Osteocyte (in vitro differentiated cells): ENCODE data around the gene SNRNP35. TPM values are rescaled to one million over a fixed set of nuclear protein-coding genes. Genes with fewer than 3 reads are reported as not detected.
"Not testable (repeated sequence)": the region's sequence is repeated elsewhere in the genome, so short reads cannot be mapped to it uniquely, and the experiment has no call there.

Experiments used
- DNase-seq: peaks from one replicate; pipeline ENCODE4 v3.0.0; 2021; ENCODE audit warnings: mixed read lengths; ENCODE audit not compliant: unreplicated experiment; ENCODE audit errors: extremely low spot score
- H3K27ac Mint-ChIP-seq: one replicate; pipeline ENCODE4 v1.8.0; 2021; ENCODE audit warnings: mild to moderate bottlenecking, mixed read lengths; ENCODE audit not compliant: unreplicated experiment
- H3K27me3 Mint-ChIP-seq: one replicate; pipeline ENCODE4 v1.8.0; 2021; ENCODE audit warnings: mixed read lengths; ENCODE audit not compliant: unreplicated experiment
- H3K36me3 Mint-ChIP-seq: one replicate; pipeline ENCODE4 v1.8.0; 2021; ENCODE audit warnings: mixed read lengths; ENCODE audit not compliant: unreplicated experiment
- H3K4me1 Mint-ChIP-seq: one replicate; pipeline ENCODE4 v1.8.0; 2021; ENCODE audit warnings: mixed read lengths; ENCODE audit not compliant: unreplicated experiment
- H3K4me3 Mint-ChIP-seq: one replicate; pipeline ENCODE4 v1.8.0; 2021; ENCODE audit warnings: mild to moderate bottlenecking, moderate library complexity, mixed read lengths; ENCODE audit not compliant: unreplicated experiment
- H3K9me3 Mint-ChIP-seq: one replicate; pipeline ENCODE4 v1.8.0; 2021; ENCODE audit warnings: mixed read lengths; ENCODE audit not compliant: unreplicated experiment
- CTCF ChIP-seq: fragments of 200-600 bp; sonication (generic); IDR thresholded peaks from 2 replicates; pipeline ENCODE4 v1.5.0; 2021; ENCODE audit warnings: antibody characterized with exemption, mild to moderate bottlenecking, moderate library complexity
- total RNA-seq: library from RNA; stranded (reverse); gene quantifications from 2 replicates; pipeline ENCODE4 v1.2.1, GENCODE V29; 2021

Gene SNRNP35
- total RNA-seq, 1 donor from 2014 or later, result 21.6 TPM

- Mint-ChIP-seq H3K36me3 (peaks cover 22% of the 10 kb centered on the region), H3K4me1 (peaks cover 16% of the 10 kb centered on the region), H3K27ac (no peak overlapping the region), H3K4me3 (no peak overlapping the region), H3K27me3 (no peaks in the 10 kb centered on the region), H3K9me3 (no peaks in the 10 kb centered on the region)
- DNase-seq, result no peak
- no peak for TF ChIP-seq CTCF
Observed at GRCh38 chr12:123512838-123513665, 55.1 kb downstream of the SNRNP35 start.

- Mint-ChIP-seq H3K36me3 (peaks cover 25% of the 10 kb centered on the region), H3K9me3 (no peaks in the 10 kb centered on the region), H3K4me1 (peaks cover 22% of the 10 kb centered on the region), H3K4me3 (no peak overlapping the region), H3K27ac (no peak overlapping the region), H3K27me3 (no peaks in the 10 kb centered on the region)
- no peak for TF ChIP-seq CTCF
- no peak for DNase-seq
Observed at GRCh38 chr12:123513805-123514204, 55.9 kb downstream of the SNRNP35 start.

GRCh38 chr12:123514582-123515221, 56.8 kb downstream of the SNRNP35 start:
- H3K27me3 Mint-ChIP-seq, H3K27ac Mint-ChIP-seq, H3K4me3 Mint-ChIP-seq, H3K9me3 Mint-ChIP-seq, DNase-seq: not testable (repeated sequence)
- Mint-ChIP-seq H3K36me3 (peaks cover 22% of the 10 kb centered on the region), H3K4me1 (peaks cover 30% of the 10 kb centered on the region)

GRCh38 chr12:123516216-123516780, 58.4 kb downstream of the SNRNP35 start:
- H3K27me3 Mint-ChIP-seq, result no peaks in the 10 kb centered on the region
- H3K9me3 Mint-ChIP-seq, result no peaks in the 10 kb centered on the region
- peaks cover 44% of the 10 kb centered on the region for H3K4me1 Mint-ChIP-seq
- peak overlapping the region; percentile 22 for H3K4me3 Mint-ChIP-seq
- H3K27ac Mint-ChIP-seq, result peak overlapping the region; percentile 89
- H3K36me3 Mint-ChIP-seq, result peaks cover 30% of the 10 kb centered on the region
- peak; percentile 25 for TF ChIP-seq CTCF
- no peak for DNase-seq

Other genes with a start within 250 kb of the SNRNP35 start
- gene MPHOSPH9, start 225.0 kb upstream of the SNRNP35 start, total RNA-seq, result 33.9 and 39.1 TPM in 2 replicates
- 14.3 and 18.0 TPM in 2 replicates for gene MTRFR, start 224.7 kb upstream of the SNRNP35 start, total RNA-seq
- gene CDK2AP1, start 186.3 kb upstream of the SNRNP35 start, total RNA-seq, result 214 and 220 TPM in 2 replicates
- 34.8 and 36.0 TPM in 2 replicates for gene SBNO1, start 93.3 kb upstream of the SNRNP35 start, total RNA-seq
- 42.5 and 45.6 TPM in 2 replicates for gene KMT5A, start 74.0 kb upstream of the SNRNP35 start, total RNA-seq
- gene RILPL2, start 21.5 kb upstream of the SNRNP35 start, total RNA-seq, result 4.1 and 4.4 TPM in 2 replicates
- gene RILPL1, start 75.6 kb downstream of the SNRNP35 start, total RNA-seq, result 34.2 and 35.1 TPM in 2 replicates
- 285 and 304 TPM in 2 replicates for gene TMED2, start 126.4 kb downstream of the SNRNP35 start, total RNA-seq
- gene DDX55, start 144.0 kb downstream of the SNRNP35 start, total RNA-seq, result 19.3 and 21.6 TPM in 2 replicates
- gene EIF2B1, start 175.5 kb downstream of the SNRNP35 start, total RNA-seq, result 45.8 and 47.6 TPM in 2 replicates
- 29.5 and 29.7 TPM in 2 replicates for gene GTF2H3, start 175.7 kb downstream of the SNRNP35 start, total RNA-seq
- 12.8 and 13.7 TPM in 2 replicates for gene TCTN2, start 213.0 kb downstream of the SNRNP35 start, total RNA-seq